ENCODE measurements around the gene CCR4. TPM values are rescaled to one million over a fixed set of nuclear protein-coding genes. Genes with fewer than 3 reads are reported as not detected.
"Not testable (repeated sequence)": the region's sequence is repeated elsewhere in the genome, so short reads cannot be mapped to it uniquely, and the experiment has no call there.

CCR4 gene
- total and polyA plus RNA-seq, 10 donors = 0.28 to 9.4 (median 4.9) TPM

DNA sequence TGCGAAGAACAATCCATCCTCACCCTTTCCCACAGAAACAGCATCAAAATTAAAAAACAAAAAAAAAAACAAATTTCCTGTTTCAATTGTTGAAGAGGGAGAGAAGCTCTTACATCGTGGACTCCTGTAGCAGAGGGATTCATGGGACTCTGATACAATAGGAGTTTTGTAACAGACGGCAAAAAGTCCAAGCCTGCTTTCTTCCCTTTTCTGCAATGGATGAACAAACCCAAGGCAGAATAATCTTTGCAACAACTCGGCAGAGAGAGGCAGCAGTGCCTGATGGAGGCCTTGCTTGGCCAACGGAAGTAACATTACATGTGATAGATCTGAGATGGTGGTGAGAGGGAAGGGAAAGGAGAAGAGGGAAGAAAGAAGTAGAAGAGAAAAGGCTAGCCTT is 26.9 kb downstream of the CCR4 start:
- no peak overlapping the region for H3K27ac ChIP-seq
- TF ChIP-seq, protein P1, sequence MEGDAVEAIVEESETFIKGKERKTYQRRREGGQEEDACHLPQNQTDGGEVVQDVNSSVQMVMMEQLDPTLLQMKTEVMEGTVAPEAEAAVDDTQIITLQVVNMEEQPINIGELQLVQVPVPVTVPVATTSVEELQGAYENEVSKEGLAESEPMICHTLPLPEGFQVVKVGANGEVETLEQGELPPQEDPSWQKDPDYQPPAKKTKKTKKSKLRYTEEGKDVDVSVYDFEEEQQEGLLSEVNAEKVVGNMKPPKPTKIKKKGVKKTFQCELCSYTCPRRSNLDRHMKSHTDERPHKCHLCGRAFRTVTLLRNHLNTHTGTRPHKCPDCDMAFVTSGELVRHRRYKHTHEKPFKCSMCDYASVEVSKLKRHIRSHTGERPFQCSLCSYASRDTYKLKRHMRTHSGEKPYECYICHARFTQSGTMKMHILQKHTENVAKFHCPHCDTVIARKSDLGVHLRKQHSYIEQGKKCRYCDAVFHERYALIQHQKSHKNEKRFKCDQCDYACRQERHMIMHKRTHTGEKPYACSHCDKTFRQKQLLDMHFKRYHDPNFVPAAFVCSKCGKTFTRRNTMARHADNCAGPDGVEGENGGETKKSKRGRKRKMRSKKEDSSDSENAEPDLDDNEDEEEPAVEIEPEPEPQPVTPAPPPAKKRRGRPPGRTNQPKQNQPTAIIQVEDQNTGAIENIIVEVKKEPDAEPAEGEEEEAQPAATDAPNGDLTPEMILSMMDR (IDR thresholded peaks at IDR 0.05 in 8 of 11, conservative IDR thresholded peaks at IDR 0.05 in 3 of 11) = no peak
- no peak for TF ChIP-seq POLR2AphosphoS5 (IDR thresholded peaks at IDR 0.05)
- no peak for TF ChIP-seq POLR2A (IDR thresholded peaks at IDR 0.05)
- no peak for DNase-seq
- 64 to 86% (median 78%) methylated on average over 5 of the region's 5 CpGs for WGBS, 5 donors
- H3K4me3 ChIP-seq = no peak overlapping the region
- H3K9me3 ChIP-seq = no peaks in the 10 kb centered on the region
- intact Hi-C loops (cut with DNase I; ENCODE audit: low total_unique reads) = no loop called here
- H3K36me3 ChIP-seq = no peaks in the 10 kb centered on the region
- H3K27me3 ChIP-seq (replicated peaks in 1 of 7) = no peaks in the 10 kb centered on the region
- H3K4me1 ChIP-seq = peaks cover 0 to 13% (median 0%) of the 10 kb centered on the region in 6 donors

DNA sequence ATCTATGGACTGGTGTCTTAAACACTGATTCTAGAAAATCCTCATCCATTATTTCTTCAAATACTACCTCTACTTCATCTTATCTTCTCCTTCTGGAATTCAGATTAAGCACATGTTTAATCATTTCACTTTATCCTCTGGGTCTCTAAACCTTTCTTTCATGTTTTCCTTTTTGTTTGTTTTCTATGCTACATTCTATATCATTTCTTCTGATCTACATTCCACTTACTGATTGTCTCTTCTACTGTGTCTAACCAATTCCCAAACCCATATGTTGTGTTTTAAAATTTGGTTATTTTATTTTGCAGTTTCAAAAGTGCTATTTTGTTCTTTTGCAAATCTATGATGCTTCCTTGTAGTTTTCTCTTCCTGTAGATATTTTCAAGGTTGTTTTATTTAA is 31.7 kb downstream of the CCR4 start:
- TF ChIP-seq, protein P1 (IDR thresholded peaks at IDR 0.05 in 8 of 11, conservative IDR thresholded peaks at IDR 0.05 in 3 of 11) = no peak
- TF ChIP-seq POLR2AphosphoS5 (IDR thresholded peaks at IDR 0.05) = no peak
- TF ChIP-seq POLR2A (IDR thresholded peaks at IDR 0.05) = no peak
- DNase-seq = no peak
- intact Hi-C loops (cut with DNase I; ENCODE audit: low total_unique reads) = no loop called here

DNA sequence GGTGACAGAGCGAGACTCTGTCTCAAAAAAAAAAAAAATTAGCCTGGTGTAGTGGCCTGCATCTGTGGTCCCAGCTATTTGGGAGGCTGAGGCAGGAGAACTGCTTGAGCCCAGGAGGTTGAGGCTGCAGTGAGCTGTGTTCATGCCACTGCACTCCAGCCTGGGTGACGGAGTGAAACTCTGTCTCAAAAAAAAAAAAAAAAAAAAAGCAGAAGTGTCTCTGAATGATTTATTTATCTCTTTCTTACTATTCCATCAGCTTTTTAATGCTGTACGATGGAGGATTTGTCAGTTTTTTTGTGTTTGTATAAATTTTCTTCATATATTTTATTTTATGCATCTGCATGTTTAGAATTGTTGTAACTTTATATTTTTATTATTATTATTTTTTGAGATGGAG is 33.5 kb downstream of the CCR4 start:
- not testable (repeated sequence) for DNase-seq

More for the DNA sequence above, 31.7 kb downstream of the CCR4 start:
- no peak overlapping the region for H3K4me3 ChIP-seq
- H3K36me3 ChIP-seq = no peaks in the 10 kb centered on the region
- no peaks in the 10 kb centered on the region for H3K4me1 ChIP-seq
- H3K27ac ChIP-seq = no peak overlapping the region
- no peaks in the 10 kb centered on the region for H3K9me3 ChIP-seq
- H3K27me3 ChIP-seq (replicated peaks in 1 of 7) = no peaks in the 10 kb centered on the region

DNA sequence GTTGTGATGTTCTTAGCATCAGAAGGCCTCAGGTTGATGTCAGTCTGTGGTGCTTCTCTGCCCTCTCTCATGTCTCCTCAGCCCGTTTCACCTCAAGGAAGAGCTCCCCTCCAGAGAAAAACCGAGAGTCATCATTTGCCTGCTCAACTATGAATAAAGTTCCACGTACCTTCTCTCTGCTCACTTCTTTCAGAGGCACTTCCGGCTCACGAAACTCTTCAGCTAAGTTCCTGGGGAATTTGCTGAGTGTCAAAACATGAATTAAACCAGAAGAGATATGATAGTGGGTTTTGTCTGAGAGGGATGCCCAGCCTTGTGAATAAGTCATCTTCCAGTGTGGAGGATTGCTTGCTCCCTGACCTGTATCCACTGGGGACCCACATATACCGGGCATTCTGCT is 37.7 kb downstream of the CCR4 start:
- Histone ChIP-seq H3K4me1 (no peaks in the 10 kb centered on the region), H3K27me3 (replicated peaks in 1 of 7) (no peaks in the 10 kb centered on the region), H3K9me3 (no peaks in the 10 kb centered on the region), H3K36me3 (no peaks in the 10 kb centered on the region), H3K4me3 (no peak overlapping the region), H3K27ac (no peak overlapping the region)
- TF ChIP-seq, protein P1 (IDR thresholded peaks at IDR 0.05 in 8 of 11, conservative IDR thresholded peaks at IDR 0.05 in 3 of 11) = no peak
- intact Hi-C loops (cut with DNase I; ENCODE audit: low total_unique reads) = no loop called here
- no peak for DNase-seq
- 73 to 87% (median 78%) methylated on average over 6 of the region's 6 CpGs for WGBS, 5 donors

More for the DNA sequence above, 33.5 kb downstream of the CCR4 start:
- H3K4me3 ChIP-seq; H3K36me3 ChIP-seq; intact Hi-C loops (cut with DNase I; ENCODE audit: low total_unique reads); H3K27me3 ChIP-seq (replicated peaks in 1 of 7); H3K4me1 ChIP-seq; H3K9me3 ChIP-seq; H3K27ac ChIP-seq: not testable (repeated sequence)
- WGBS, 5 donors = 63 to 81% (median 68%) methylated on average over 3 of the region's 3 CpGs

DNA sequence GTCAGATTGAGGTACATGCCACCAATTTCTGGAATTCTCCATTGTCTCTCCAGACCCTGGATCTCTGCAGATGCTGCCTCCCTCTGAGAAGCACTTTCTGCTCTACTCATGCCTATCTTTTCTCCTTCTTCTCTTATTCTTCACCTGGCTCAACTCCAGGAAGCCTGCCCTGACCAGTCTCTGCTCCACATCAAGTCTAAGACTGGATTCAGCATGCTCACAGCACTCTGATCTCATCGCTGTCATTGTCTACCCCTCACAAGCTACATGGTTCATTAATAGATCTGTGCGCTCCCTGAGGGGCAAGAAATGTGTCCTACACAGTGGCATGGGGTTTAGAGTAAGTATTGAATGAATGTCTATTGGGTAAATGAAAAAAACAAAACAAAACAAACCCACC is 38.7 kb downstream of the CCR4 start:
- H3K27me3 ChIP-seq (replicated peaks in 1 of 7) = no peaks in the 10 kb centered on the region
- H3K9me3 ChIP-seq = no peaks in the 10 kb centered on the region
- no peak overlapping the region for H3K4me3 ChIP-seq
- H3K4me1 ChIP-seq = no peaks in the 10 kb centered on the region
- intact Hi-C loops (cut with DNase I; ENCODE audit: low total_unique reads) = no loop called here
- no peaks in the 10 kb centered on the region for H3K36me3 ChIP-seq
- H3K27ac ChIP-seq = no peak overlapping the region
- TF ChIP-seq, protein P1 (IDR thresholded peaks at IDR 0.05 in 8 of 11, conservative IDR thresholded peaks at IDR 0.05 in 3 of 11) = no peak
- no peak for TF ChIP-seq POLR2A (IDR thresholded peaks at IDR 0.05)
- DNase-seq = no peak
- WGBS, 5 donors = 96 to 100% (median 97%) methylated on average over 2 of the region's 2 CpGs
